ENCODE data around the gene BNC2.

The BNC2 gene

GRCh38 chr9:16527573-16527972 lies 342.9 kb downstream of the BNC2 start:
- Histone ChIP-seq H3K4me3 (ENCODE audit: low read depth, low read length, poor library complexity, severe bottlenecking) (no peak overlapping the region), H3K27me3 (ENCODE audit: insufficient read depth, low read length) (no peaks in the 10 kb centered on the region), H3K27ac (ENCODE audit: low read depth, low read length, poor library complexity, severe bottlenecking) (no peak overlapping the region), H3K36me3 (ENCODE audit: insufficient read depth, low read length) (no peaks in the 10 kb centered on the region), H2AFZ (ENCODE audit: low read length) (no peak overlapping the region), H3K9me3 (ENCODE audit: low read length) (no peaks in the 10 kb centered on the region), H3K4me1 (ENCODE audit: insufficient read depth, low read length, severe bottlenecking) (no peaks in the 10 kb centered on the region), H3K9ac (ENCODE audit: low read length) (no peak overlapping the region), H3K79me2 (ENCODE audit: insufficient read depth, low read length) (no peaks in the 10 kb centered on the region), H4K20me1 (ENCODE audit: insufficient read depth, low read length) (no peaks in the 10 kb centered on the region), H3K4me2 (ENCODE audit: low read length) (no peak overlapping the region), H3K9me2 (ENCODE audit: low read depth, low read length) (no peaks in the 10 kb centered on the region), H3F3A (ENCODE audit: insufficient read depth, low read length) (no peaks in the 10 kb centered on the region)
- TF ChIP-seq CTCF (IDR thresholded peaks at IDR 0.05; ENCODE audit: low read length) (no peak), EZH2 (IDR thresholded peaks at IDR 0.05; ENCODE audit: borderline replicate concordance, low read length) (no peak)

- no peak overlapping the region for H3K4me3 ChIP-seq (ENCODE audit: low read depth, low read length, poor library complexity, severe bottlenecking)
- TF ChIP-seq EZH2 (IDR thresholded peaks at IDR 0.05; ENCODE audit: borderline replicate concordance, low read length) (no peak), CTCF (IDR thresholded peaks at IDR 0.05; ENCODE audit: low read length) (no peak)
- no peaks in the 10 kb centered on the region for H3K9me3 ChIP-seq (ENCODE audit: low read length)
- H3K27ac ChIP-seq (ENCODE audit: low read depth, low read length, poor library complexity, severe bottlenecking) = no peak overlapping the region
- no peaks in the 10 kb centered on the region for H4K20me1 ChIP-seq (ENCODE audit: insufficient read depth, low read length)
- no peaks in the 10 kb centered on the region for H3K9me2 ChIP-seq (ENCODE audit: low read depth, low read length)
- no peaks in the 10 kb centered on the region for H3F3A ChIP-seq (ENCODE audit: insufficient read depth, low read length)
- no peak overlapping the region for H2AFZ ChIP-seq (ENCODE audit: low read length)
- H3K4me1 ChIP-seq (ENCODE audit: insufficient read depth, low read length, severe bottlenecking) = no peaks in the 10 kb centered on the region
- H3K4me2 ChIP-seq (ENCODE audit: low read length) = no peak overlapping the region
- no peaks in the 10 kb centered on the region for H3K27me3 ChIP-seq (ENCODE audit: insufficient read depth, low read length)
- no peak overlapping the region for H3K9ac ChIP-seq (ENCODE audit: low read length)
- H3K36me3 ChIP-seq (ENCODE audit: insufficient read depth, low read length) = no peaks in the 10 kb centered on the region
- no peaks in the 10 kb centered on the region for H3K79me2 ChIP-seq (ENCODE audit: insufficient read depth, low read length)
Observed at GRCh38 chr9:16526380-16526779, 344.1 kb downstream of the BNC2 start.

- no peaks in the 10 kb centered on the region for H3F3A ChIP-seq (ENCODE audit: insufficient read depth, low read length)
- no peaks in the 10 kb centered on the region for H3K9me3 ChIP-seq (ENCODE audit: low read length)
- no peak overlapping the region for H3K4me2 ChIP-seq (ENCODE audit: low read length)
- TF ChIP-seq EZH2 (IDR thresholded peaks at IDR 0.05; ENCODE audit: borderline replicate concordance, low read length) = no peak
- no peak for TF ChIP-seq CTCF (IDR thresholded peaks at IDR 0.05; ENCODE audit: low read length)
- no peak overlapping the region for H3K9ac ChIP-seq (ENCODE audit: low read length)
- no peaks in the 10 kb centered on the region for H4K20me1 ChIP-seq (ENCODE audit: insufficient read depth, low read length)
- H3K79me2 ChIP-seq (ENCODE audit: insufficient read depth, low read length) = no peaks in the 10 kb centered on the region
- H3K27me3 ChIP-seq (ENCODE audit: insufficient read depth, low read length) = no peaks in the 10 kb centered on the region
- no peak overlapping the region for H3K4me3 ChIP-seq (ENCODE audit: low read depth, low read length, poor library complexity, severe bottlenecking)
- H3K27ac ChIP-seq (ENCODE audit: low read depth, low read length, poor library complexity, severe bottlenecking) = no peak overlapping the region
- H3K4me1 ChIP-seq (ENCODE audit: insufficient read depth, low read length, severe bottlenecking) = no peaks in the 10 kb centered on the region
- H3K9me2 ChIP-seq (ENCODE audit: low read depth, low read length) = no peaks in the 10 kb centered on the region
- H2AFZ ChIP-seq (ENCODE audit: low read length) = no peak overlapping the region
- H3K36me3 ChIP-seq (ENCODE audit: insufficient read depth, low read length) = no peaks in the 10 kb centered on the region
Observed at GRCh38 chr9:16524823-16525222, 345.6 kb downstream of the BNC2 start.
